Activated CD4-positive, alpha-beta T cell treated with anti-CD3 and anti-CD28 coated beads for 4 hours (primary cell): ENCODE measurements around the gene ALDH1B1.

Experiments used
- DNase-seq, 2 donors: peaks; one replicate each; pipeline ENCODE4 v3.0.0-alpha.2; 2020

The ALDH1B1 gene

DNA sequence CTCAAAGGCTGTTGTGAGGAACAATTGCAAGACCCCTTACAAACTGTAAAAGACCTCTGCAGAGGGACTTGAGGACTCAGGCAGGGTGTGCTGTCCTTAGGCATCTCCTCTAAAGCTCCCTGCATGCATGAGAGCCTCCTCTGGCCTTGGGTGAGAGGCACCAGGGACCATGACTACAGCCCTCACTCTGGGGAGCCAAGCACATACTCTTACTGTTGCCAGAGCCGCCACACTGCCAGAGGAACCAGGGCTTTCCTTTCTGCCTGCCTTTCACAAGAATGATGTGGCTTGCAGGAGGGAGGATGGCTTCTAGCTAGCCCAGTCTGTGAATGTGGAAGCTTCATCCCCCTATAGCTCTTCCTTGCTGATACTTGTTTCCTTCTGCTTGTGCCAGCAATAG lies 25.9 kb downstream of the ALDH1B1 start:
- DNase-seq: no peak

DNA sequence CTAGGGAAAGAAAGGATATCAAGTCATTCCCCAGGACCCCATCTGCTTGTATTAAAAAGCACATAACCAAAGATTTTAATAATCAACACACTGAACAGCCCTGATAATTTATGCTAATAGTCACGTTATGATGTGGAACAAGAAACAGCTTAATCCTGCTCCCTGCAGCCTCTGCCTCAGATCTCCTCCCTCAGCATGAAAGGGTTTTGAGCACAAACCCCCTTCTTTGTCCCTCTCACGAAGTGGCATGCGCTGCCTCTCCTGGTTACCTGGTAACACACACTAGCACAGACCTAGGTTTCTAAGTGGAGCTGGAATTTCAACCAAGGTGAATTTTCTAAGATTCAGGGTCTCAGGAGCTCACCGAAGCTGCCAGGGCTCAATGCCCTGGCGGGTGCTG lies 26.7 kb downstream of the ALDH1B1 start:
- DNase-seq: no peak

DNA sequence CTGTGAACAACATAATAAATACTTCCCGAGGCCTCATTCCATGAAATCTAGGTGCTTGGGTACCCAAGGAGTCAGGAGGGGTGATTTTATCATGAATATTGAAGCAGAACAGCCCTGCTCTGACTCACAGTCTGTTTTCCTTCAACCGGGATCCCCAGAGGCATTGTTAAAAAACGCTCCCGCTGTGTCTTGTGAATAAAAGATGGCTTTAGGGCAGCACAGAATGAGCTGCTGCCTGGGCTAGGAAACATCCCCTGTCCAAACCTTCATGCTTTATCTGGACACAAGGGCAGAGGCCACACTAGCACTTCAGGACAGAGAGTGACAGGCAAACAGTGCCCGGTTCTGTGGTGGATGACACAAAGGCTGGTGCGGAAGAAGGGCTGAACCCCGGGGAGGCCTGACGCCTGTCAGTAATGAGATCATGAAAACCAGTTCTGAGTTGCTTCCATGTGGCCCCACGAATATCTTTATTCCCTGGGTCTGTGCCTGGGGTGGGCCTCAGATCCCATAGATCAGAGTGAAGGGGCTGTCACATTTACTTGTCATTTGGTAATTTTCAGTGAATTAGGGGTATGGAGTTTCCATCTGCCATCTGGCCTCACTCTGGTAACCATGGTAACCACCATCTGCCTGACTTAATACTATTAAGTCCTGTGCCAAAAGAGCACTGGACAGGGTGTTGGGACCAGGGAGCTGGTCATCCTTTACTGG lies 29.2 kb downstream of the ALDH1B1 start:
- no peak for DNase-seq

DNA sequence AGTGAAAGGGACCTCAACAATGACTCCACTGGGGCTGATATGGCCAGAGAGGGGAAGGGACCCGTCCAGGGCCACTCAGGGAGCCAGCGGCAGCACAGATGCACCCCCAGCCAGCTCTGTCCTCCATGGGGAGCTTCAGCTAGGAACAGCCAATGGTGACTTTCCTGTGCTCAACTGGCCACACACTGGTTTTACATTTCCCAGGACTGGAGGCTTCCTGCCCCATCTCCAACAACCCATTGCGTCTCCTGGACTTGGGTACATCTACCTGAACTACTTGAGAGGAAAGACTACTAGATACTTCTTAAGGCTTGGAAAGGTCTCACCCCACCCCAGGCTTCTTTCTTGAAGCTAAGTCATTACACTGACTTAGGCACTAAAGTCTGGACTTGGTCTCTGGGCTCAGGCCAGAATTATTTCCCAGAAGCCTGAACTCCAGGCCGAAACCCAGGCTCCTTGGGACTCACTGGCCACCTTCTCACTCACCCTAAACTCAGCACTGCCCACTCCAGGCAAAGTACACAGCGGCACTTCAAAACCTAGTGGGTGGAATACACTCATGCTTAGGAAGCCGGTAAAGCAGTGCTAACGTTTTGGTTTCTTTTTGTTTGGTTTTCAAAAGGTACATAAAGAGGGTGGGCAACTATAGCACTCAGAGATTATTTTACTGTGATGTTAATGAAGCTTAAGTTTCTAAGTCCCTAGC lies 30.2 kb downstream of the ALDH1B1 start:
- no peak for DNase-seq

DNA sequence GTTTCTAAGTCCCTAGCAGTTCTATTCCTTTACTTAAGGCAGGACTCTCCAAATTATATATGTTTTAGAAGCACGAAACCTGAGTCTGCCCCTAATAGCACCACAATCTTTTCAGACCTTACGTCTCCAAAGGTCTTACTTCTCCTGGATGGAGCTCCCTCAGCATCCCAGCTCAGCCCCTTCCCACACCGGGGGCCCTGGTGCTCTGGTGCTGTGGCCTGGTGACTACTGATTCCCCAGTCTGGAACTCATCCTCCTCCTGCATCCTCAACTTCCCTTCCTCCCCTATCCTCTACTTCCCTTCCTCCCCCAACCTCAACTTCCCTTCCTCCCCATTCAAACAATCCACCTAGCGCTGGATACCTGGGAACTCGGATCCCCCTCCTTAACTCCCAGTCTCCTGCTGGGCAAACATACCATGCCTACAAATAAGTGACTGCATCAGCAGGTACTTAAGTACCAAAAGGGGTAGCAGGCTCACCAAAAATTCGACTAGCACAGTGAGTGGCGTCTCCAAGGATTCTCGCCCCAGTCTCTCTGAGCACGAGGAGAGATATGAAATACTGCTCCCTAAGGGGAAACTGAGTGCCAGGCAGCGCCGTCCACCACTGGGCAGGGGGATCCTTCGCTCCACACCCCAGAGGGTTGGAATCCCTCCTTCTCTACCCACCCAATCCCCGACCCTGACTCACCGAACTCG lies 30.9 kb downstream of the ALDH1B1 start:
- DNase-seq: no peak

DNA sequence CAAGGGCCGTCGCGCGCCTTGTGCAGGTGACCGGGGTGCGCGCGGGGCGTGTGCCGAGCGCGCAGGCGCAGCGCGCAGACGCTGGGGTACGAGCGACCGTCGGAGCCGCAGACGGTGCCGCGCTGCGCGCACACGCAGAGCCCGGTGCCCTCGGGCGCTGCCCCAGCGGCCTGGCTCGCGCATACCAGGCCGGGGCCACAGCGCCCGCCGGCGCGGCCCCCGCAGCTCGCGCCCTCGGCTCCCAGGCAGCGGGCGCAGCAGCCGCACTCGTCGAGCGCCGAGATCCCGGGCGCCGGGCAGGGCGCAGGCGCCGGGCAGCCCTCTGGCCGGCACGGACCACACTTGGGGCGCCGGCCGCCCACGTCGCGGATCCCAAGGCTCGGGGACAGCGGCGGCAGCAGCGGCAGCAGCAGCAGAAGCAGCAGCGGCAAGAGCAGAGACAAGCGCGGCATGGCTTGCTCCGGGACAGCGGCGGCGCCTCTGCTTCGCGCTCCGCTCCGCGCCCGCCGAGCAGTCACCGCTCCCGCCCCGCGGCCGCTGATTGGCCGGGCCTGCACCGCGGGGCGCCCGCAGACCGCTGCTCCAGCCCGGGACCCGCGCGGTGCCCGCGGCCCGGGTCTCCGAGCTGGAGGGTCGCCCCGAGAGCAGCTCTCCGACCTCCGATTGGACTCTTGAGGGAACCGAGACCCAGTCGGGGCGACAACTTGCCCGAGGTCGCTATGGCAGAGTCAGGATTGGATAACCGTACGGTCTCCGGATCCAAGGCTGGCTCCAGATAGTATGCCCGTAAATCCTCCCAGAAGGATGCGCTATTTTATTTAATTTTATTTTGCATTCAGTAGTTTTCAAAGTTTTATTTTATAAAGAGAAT lies 31.7 kb downstream of the ALDH1B1 start, which contains the start of gene IGFBPL1:
IGFBPL1 (minus strand) TSS at position 482 of the 871 bp plus-strand sequence; CDS start at position 452, 30 bp downstream.
- no peak for DNase-seq

DNA sequence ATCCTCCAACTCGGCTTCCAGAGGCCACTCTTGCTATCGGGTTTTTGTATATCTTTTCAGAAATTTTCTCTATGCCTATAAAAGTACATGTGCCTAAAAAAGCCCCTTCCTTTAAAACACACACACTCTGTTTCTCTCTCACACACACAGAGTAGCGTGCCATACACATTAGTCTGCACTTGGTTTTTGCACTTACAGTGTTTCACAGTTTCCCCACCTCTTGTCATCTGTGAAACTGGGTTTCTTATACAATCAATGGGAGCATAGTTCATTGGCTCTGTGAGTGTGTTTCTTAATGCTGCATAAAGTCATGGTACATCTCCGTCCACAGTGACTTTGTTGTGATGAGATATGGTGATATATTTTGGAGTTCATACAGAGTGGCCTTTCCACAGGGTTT lies 32.4 kb downstream of the ALDH1B1 start:
- DNase-seq: no peak

DNA sequence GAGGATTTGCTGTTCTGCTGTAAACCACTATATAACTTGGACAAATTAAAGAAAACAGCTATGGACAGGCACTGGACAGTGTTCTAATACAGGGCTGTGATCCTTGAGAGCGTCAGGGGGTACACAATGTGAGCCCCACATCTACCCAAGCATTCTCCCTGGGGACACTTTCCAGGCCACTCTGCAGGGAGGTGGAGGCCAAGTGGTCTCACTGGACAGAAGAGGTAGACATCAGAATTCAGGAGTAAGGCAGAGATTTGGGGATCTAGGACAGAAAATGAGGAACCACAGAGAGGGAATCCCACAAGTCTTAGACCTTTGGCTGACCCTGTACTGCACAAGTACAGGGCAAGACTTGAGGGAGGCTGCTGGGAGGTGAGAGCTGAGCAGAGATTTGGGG lies 35.6 kb downstream of the ALDH1B1 start:
- no peak for DNase-seq

DNA sequence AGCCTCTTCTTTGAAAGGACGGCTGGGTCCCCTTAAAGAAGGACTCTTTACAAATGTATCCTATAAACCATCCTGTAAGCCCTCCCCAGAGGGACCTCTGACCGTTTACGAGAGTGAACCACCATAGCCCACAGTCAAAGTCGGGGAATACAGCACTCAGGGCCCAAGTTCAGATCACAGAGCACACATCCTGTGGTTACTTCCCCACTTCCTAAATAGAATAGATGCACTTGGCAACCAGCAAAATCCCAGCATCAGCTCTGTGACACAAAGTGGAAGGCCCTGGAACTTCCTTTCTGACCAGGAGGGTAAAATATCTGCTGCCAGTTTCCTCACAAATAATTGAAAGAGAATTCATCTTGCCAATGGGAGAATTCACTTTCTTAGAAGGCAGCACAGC lies 38.6 kb downstream of the ALDH1B1 start:
- DNase-seq: no peak

DNA sequence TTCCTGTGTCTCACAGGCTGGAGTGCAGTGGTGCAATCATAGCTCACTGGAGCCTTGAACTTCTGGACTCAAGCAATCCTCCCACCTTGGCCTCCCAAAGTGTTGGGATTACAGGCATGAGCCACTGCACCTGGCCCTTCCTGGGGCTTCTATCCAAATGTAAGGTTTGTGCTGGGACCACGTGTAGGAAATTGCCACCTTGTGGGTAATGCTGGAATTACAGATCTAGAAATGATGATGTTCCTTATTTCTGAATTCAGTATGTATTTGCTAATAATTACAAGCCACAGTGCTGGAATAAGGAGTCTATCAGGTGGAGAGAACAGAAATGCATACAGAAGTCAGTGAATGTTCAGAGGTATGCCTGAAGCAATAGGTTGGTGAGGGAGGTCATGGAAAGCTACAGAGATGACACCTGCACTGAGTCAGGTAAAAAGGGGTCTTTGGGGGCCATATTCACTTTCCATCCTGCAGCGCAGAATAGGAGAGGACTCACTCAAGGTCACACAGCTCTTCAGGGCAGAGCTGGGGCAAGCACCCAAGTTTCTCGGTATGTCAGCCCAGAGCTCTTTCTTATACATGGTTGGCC lies 40.5 kb downstream of the ALDH1B1 start:
- DNase-seq: peak in 1 of 2 donors; percentile 3

DNA sequence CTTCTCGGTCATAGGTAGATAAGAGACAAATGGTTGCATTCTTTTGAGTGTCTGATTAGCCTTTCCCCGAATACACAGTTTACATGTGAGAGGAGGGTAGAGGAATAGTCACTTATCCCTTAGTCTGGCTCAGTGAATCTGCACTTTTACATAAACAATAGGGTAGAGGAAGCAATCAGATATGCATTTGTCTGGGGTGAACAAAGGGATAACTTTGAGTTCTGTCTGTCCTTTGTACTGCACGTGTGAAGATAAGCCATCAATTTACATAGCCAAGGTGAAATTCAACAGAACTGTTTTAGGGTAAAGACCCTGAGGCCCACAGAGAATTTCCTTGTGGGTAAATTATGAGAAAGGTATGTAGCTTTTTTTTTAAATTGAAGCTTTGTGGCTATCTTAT lies 41.9 kb downstream of the ALDH1B1 start:
- no peak for DNase-seq

DNA sequence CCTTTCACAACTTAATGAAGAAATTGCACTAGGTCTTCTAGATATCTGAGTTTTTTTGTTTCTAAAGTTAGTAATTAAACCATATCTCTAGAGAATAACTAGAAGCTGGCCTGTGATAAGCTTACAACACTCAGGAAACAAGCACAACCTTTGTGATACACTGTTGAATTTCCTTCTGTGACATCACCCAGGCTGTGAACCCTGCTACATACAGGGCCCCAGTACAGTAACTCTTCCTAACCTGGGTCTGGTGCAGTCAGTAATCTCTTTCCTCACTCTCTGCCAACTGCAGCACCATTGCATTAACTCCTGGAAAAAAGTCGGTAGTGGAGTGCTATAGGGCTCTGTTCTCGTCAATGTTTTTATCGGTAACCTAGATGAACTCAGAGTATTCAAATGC lies 42.4 kb downstream of the ALDH1B1 start:
- DNase-seq: no peak

DNA sequence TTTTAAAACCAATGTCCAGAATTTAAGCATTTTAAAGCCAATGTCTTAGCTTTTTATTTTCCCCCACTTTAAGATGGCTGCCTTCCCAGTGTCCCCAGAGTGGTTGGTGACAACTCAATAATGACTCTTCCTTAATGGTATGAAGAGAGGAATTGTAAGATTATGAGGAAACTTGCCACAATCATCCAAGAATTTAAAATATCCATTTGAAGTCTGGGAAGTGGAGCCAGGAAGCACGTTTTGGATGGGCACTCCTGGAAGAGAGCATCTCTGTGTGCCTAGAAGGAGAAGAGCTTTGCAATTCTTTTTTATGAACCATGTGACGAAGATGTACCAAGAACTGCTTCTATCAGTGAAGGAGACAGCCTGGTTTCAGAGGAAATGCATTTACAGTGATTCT lies 43.0 kb downstream of the ALDH1B1 start:
- no peak for DNase-seq

DNA sequence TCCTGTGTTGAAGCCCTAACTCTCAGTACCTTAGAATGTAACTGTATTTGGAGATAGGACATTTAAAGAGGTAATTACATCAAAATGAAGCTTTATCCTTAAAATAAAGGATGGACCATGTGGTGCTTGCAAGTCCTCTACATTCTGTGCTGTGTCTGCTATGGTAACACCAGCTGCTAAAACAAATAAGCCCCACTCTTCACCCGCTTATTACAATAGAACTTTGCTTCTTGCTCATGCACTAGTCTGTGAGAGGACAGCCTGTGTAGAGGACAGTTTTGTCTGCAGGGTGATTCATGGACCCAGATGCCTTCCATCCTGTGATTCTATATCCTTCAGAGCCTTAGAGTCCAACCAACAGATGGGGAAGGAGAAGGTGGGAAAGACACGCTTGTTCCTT lies 44.2 kb downstream of the ALDH1B1 start:
- no peak for DNase-seq

DNA sequence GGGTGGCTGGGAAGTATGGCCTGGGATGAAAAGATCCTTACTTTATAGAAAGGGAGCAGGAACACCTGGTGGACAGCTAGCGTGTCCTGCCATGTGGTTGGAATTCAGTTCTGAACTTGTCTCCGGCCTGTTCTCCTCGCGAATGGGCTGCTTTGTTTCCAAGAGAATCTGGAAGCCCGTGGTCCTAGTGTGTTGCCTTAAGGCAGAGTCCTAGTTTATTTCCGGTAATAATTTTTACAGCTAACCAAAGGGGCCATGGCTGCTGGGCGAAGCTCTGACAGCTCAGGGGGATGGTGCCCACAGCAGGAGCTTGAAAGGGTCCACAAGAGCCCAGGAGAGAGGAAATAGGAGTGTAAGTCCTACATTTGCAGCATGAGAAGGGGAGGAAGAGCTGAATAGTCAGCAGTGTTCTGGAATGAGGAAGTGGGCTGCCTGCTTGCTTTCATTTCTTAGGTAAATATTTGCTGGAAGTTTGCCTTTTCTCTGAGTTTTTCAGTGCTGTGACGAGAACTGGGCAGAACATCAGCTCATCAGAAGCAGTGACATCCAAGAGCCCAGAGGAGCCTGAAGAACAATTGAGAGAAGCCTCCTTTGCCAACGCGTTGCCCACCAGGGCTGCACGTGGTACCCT lies 44.8 kb downstream of the ALDH1B1 start:
- no peak for DNase-seq

DNA sequence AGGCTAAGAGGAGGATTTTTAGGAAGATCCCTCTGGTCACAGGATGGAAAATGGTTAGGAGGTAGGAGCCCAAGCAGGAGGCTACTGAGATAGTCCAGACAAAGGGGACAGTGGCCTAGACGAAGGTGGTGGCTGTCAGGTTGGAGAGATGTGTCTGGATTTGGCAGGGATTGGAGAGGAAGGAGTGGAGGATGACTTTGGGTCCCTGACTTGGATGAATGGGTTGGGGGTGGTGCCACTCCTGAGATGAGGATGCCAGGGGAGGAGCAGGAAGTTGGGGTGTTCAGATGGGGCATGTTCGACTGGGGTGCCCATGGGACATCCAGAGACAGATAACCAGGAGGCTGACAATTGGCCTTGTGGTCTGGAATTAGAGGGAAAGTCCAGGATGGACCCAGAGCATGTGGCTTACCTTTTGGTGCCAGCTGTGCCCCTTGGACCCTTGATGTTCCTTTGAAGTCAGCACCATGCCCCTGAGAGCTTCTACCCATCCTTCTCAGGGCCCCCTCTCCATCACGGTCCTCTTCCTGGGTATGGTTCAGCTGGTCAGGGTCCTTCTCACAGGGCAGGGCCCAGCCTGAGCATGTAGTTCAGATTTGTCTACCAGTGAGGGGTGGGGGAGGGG lies 46.9 kb downstream of the ALDH1B1 start:
- DNase-seq: no peak

DNA sequence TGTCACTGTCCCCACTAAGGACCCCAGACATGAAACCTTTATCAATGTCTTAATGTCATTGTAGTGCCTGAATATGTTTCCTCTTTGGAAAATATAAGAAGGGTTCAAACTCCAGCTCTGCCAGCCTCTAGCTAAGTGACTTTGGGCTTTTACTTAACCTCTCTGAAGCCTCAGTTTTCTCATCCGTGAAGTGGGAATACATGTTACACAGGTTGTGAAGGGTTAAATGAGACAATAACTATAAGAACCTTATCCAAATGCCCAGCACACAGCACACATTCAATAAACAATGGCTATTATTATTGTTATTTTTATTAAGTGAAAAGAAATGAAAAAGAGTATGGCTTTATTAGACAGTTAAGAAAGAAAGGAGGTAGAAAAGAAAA lies 47.4 kb downstream of the ALDH1B1 start:
- no peak for DNase-seq

DNA sequence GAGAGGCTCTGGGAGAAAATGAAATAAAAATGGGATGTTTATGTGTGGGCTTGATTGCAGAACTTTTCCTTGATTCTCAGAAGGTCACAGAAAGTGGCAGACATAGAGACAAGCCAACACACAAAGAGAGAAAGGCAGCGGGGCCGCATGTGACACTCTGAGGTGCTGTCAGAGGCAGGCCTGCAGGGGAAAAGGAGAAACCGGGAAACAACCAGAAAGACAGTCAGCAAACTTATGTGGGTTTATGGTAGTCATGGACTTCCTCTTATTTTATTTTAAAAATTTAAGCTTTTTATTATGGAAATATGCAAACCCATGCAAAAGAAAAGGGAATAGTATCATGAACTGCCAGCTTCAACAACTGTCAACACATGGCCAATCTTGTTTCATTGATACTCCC lies 48.0 kb downstream of the ALDH1B1 start:
- DNase-seq: no peak

DNA sequence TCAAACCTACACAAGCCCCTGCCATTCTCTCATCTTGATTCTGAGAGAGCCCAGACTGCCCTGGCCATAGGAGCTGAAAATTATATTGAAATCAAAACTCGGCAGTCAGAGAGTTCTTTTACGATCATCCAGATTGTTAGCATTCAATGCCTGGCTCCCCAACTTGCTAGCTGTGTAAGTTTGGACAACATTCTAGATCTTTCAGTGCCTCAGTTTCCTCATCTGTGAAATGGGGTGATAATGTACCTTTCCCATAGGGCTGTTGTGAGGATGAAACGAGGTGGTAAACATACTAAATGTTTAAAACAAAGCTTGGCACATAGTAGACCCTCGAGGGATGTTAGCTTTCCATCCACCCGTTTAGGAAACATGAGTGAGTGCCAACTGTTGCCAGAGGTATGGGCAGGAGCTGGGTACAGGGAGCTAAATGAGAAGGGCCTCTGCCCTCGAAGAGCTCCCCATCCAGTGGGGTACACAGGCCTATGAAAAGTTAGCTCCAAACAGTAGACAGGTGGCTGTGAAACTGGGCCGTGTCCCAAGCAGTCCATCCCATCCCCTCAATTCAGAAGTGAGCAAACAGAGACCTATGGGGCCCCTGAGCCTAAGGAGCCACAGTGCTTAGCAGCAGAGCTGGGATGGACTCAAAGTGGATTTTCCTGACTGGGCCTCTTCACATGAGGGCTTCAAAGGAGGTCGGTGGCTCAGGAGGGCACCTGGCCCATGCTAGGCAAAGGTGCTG lies 49.0 kb downstream of the ALDH1B1 start:
- no peak for DNase-seq

DNA sequence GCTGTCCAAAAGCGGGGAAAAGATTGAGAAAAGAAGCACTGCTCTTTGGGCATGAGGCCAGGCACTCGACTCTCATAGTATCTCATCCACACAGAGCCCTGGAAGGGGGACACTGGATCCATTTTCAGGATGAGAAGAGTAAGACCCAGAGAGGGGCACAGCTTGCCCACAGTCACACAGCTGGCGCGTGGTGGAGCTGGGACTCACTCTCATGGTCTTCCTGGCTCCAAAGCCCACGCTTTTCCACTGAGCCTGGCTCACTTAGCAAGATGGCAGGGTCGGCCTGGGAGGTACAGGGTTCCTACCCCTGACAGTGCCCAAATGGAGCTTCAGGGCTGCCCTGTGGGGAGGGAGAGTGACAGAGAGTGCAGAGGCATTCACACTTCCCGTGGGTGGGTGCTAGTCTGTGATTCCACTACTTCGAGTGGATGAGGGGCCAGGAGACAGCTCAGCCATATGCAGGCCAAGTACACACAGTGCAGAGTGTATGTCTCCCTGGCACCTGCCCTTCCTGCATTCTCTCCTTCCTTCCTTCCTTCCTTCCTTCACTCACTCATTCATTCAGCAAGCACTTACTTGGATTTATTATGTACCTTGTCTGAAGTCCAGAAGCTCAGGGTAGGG lies 50.1 kb downstream of the ALDH1B1 start:
- DNase-seq: no peak
